HG03565 (cell line): ENCODE results near the gene BICD1.

Experiments
- ATAC-seq: cut with Tn5 transposase; IDR thresholded peaks from one replicate; pipeline ENCODE4 v1.9.1; 2021; ENCODE audit warnings: mild to moderate bottlenecking, moderate library complexity; ENCODE audit not compliant: unreplicated experiment

The BICD1 gene

GRCh38 chr12:32331133-32331532, 224.5 kb downstream of the BICD1 start:
- no peak for ATAC-seq

GRCh38 chr12:32332446-32332845, 225.8 kb downstream of the BICD1 start:
- no peak for ATAC-seq

GRCh38 chr12:32334371-32334777, 227.7 kb downstream of the BICD1 start:
- peak; percentile 83 for ATAC-seq

- ATAC-seq = no peak
These were observed 229.6 kb downstream of the BICD1 start for GRCh38 chr12:32336261-32336660.

- no peak for ATAC-seq
These were observed 236.8 kb downstream of the BICD1 start for GRCh38 chr12:32343496-32343895.

- ATAC-seq = no peak
These were observed 237.4 kb downstream of the BICD1 start for GRCh38 chr12:32344047-32344446.

- ATAC-seq = no peak
These were observed 246.9 kb downstream of the BICD1 start for GRCh38 chr12:32353540-32353939.

GRCh38 chr12:32357601-32358249, 251.1 kb downstream of the BICD1 start:
- ATAC-seq = no peak

GRCh38 chr12:32360956-32361355, 254.3 kb downstream of the BICD1 start:
- ATAC-seq = no peak

- no peak for ATAC-seq
These were observed 256.2 kb downstream of the BICD1 start for GRCh38 chr12:32362892-32363291.

- ATAC-seq = no peak
These were observed 258.9 kb downstream of the BICD1 start for GRCh38 chr12:32365473-32366064.

- no peak for ATAC-seq
These were observed 260.1 kb downstream of the BICD1 start for GRCh38 chr12:32366714-32367113.

GRCh38 chr12:32367381-32367780, 260.7 kb downstream of the BICD1 start:
- ATAC-seq = no peak

GRCh38 chr12:32369202-32369601, 262.6 kb downstream of the BICD1 start:
- ATAC-seq = no peak

GRCh38 chr12:32377344-32378055, 270.9 kb downstream of the BICD1 start:
- ATAC-seq = no peak

- no peak for ATAC-seq
These were observed 272.6 kb downstream of the BICD1 start for GRCh38 chr12:32379213-32379612.

- no peak for ATAC-seq
These were observed 273.0 kb downstream of the BICD1 start for GRCh38 chr12:32379667-32380066.

- ATAC-seq = no peak
These were observed 275.6 kb downstream of the BICD1 start for GRCh38 chr12:32382226-32382625.

- ATAC-seq = peak; percentile 72
These were observed 284.0 kb downstream of the BICD1 start for GRCh38 chr12:32390572-32391219.

GRCh38 chr12:32395026-32395425, 288.4 kb downstream of the BICD1 start:
- no peak for ATAC-seq

GRCh38 chr12:32397696-32398095, 291.0 kb downstream of the BICD1 start:
- no peak for ATAC-seq

- ATAC-seq = no peak
These were observed 291.5 kb downstream of the BICD1 start for GRCh38 chr12:32398181-32398580.
